GM19035 (cell line): Measurements from ENCODE around the gene ZNF521.

ENCODE experiments used
- ATAC-seq: cut with Tn5 transposase; IDR thresholded peaks from one replicate; pipeline ENCODE4 v1.9.1; 2021; ENCODE audit not compliant: unreplicated experiment

Gene ZNF521

GRCh38 chr18:25133879-25134278 lies 218.1 kb downstream of the ZNF521 start:
- ATAC-seq, result no peak

DNA sequence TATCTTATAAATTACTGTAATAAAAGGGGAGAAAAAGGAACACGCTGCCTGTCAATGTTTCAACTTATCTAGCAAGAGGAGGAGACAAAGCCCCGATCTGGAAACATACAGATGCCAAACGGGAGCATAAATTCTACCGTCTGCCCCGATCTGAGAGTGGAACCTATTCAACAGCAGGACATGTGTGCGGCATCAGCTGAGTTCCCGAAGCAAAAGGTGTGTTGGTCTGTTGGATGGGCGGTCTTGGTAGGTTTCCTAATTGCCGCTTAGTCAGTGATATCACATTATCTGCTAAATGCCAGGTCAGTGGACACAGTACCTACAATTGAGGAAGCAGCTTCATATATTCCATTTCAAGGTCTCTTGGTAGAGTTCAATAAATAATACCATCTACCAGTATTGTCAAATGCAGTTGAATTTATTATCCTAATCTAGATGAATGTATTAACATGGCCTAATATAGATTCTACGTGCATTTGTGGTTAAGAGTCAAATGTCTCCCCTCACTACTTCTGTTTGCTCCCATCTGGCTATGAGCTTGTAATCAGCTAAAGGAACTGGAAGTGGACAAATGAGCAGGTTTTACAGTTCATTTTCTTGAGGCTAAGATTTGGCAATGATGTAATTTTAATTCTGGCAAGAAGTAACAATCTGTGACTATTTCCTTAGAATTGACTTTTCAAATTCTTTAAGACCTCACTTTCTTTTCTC lies 219.0 kb downstream of the ZNF521 start:
- ATAC-seq, result no peak

GRCh38 chr18:25126751-25127150 lies 225.2 kb downstream of the ZNF521 start:
- ATAC-seq, result no peak

DNA sequence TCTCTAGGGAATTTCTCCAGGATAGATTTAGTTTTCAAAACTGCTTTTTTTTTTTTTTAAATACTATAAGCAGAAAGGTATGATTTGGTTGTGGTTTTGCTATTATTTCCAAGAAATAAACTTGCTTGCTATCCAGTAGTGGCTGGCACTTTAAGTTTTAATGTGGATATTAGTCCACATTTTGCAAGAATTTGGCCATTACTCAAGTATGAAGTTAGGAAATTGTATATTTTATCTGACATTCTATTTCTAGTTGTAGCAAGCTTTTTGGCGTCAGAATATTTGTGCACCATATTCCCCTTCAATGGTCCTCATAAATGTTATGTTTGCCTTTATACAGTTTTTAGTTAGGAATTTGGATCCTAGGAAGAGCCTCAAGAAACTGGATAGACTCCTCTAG lies 226.3 kb downstream of the ZNF521 start:
- ATAC-seq, result no peak

DNA sequence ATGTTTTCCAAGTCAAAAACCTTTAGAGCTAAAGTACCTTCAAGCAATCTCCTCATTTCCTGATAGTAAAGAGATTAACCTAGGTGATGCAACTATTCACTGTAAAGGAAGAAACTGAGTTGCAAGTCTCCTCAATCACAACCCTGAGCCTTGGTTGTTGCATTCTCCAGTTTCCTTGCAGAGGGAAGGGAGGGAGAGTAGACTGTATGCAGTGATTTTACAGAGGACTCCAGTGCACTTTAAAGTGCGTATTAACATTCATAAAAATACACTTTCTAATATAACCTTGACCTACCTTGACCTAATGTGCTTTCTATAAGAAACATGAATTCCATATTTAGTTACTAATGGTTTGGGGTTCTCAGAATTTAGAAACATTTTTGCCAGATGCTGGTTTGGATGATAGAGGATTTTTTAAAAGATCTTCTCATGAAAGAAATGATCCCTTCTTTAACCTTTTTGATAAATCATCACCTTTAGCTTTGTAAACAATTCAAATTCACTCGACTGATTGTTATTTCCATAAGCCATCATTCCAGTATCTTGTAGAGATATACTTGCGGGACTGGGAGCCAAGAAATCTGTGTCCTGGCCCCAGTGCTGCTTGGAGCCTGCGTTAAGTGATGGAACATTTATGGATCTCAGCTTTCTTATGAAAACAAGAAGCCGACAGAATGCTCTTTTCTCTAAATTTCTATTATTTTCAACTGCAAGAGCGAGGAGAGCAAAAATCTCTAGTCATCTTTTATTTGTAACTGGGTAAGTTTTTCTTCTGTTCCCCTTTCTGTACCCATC lies 228.3 kb downstream of the ZNF521 start:
- no peak for ATAC-seq

GRCh38 chr18:25121442-25121841 lies 230.5 kb downstream of the ZNF521 start:
- no peak for ATAC-seq

DNA sequence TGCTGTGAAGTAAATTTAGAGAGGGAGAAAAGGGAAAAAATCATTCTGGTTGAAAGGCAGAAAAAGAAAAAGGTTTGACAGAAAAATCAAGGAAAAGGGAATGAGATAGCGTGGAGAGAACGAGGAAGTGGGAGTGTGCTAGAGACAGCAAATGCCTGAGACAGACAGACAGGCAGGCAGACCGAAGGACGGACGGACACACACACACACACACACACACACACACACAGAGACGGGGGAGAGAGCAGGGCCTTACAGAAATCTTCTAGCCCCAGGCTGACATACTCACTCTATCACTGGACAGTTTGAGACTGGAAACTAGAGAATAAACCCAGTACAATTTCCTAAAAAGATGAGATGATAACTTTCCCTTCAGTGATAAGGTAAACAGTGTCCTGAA lies 238.4 kb downstream of the ZNF521 start:
- no peak for ATAC-seq

DNA sequence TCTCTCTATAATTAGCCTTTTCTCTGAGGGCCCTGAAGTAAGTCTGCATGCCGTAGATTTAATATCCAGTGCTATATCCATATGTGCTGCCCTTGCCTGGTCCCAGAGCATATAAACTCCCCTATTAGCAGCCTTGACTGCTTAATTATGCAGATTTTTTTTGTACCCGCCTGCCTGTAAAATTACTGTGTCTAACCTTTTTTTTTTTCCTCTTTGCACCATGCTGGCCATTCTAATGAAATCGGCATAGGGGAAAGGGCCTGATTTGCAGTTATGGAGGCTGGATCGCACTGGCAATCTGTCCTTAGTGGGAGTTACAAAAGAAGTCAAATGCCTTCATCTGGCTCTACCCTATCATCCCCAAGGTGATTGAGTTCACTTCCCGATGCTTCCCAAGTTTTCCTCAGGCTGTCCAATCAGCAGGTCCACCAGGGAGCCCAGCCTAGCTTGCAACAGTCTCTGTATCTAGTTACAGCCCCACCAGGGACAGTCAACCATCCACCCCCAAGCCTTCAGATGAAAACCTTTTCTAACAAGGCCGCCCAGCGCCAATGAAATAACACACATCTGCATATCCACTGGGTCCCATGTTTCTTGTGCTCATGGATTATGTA lies 239.0 kb downstream of the ZNF521 start:
- no peak for ATAC-seq

DNA sequence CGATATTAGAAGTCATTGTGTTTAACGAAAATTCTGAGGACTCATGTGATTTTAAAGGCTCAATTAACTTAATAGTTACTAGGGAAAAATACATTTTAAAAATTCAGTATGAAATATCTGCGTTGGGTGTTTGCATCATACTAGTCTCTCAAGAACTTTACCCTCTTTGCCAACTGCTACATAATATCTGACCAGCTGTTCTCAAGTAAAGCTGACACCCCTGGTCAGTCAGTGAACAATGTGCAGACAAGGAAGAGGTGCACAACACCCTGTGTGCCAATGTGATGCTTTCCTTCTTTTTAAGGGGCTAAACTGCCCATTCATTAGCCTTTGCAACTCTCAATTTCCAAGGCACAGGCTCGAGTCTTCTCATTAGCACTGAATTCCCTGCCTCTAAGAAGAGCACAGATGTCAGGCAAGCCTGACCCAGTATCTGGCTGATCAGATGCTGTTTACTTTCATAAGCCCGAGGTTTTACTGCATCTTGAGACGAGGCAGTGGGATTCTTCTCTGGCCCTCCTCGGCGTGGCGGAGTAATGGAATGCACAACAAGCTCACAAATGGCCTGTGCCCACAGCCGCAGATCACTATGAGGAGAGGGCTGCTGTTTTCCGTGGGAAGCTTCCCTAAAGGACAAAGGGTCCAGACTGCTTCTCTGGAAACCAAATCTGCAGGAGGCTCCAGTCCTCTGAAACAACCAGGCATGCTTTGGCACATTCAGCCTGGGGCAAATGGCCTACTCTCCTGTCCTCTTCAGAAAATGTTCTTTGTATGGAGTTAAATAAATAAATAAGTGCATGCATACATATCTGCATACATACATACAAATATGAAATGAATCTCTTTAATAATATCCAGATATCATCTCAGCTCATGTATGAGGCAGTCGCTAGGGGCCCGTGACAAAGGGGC lies 240.3 kb downstream of the ZNF521 start:
- ATAC-seq, result no peak

DNA sequence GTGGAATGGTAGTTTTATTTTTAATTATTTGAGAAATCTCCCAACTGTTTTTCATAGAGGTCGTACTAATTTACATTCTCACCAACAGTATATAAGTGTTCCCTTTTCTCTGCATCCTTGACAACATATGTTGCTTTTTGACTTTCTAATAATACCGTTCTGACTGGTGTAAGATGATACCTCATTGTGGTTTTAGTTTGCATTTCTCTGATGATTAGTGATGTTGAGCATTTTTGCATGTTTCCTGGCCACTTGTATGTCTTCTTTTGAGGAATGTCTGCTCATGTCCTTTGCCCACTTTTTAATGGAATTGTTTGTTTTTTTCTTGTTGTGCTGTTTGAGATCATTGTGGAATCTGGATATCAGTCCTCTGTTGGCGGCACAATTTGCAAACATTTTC lies 242.5 kb downstream of the ZNF521 start:
- no peak for ATAC-seq

DNA sequence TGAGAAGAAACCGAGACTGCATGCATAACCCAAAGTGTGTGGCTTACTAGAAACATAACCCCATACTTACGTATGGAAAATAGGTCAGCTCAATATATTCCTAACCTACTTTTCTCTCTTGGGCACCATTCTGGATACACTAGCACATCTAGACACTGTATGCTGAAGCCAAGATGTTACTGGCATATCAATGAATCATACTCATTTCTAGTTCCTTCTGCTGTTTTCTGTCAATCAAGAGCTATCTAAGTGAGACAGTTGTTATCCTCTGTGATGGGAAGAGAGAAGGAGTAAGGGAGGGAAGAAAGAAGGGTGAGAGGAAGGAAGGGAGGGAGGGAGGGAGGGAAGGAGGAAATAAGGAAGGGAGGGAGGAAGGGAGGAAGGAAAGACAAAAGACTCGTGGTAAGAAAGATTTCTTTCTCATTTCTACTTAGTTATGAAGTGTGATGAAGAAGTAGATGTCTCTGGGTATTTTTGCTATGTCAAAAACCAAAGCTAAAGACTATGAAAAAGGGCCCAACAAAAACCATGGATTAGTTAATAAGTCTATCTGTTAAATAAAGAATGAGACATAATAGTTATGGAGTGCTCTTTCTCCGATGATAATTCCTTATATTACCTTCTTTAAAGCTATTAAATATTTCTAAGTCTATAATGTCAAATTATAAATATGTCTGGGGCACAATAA lies 248.4 kb downstream of the ZNF521 start:
- no peak for ATAC-seq

GRCh38 chr18:25102662-25103061 lies 249.3 kb downstream of the ZNF521 start:
- ATAC-seq, result no peak

DNA sequence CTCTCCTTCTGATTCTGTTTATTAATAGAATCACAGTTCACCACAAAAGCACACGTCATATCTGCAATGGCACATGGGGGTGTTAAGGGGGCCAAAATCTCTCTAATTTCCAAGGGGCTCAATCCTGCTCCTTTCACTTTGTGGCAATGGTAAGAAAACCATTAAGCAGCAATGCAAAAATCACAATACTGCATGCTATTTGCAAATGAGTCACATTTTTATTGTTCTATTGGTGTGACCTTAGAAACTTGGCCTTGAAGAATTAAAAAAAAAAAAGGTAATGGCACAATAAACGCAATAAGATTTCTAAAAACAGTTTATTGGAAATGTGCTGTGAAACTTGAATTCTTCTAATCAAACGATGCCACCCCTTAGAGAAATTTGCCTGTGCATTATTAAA lies 251.5 kb downstream of the ZNF521 start:
- ATAC-seq, result no peak

GRCh38 chr18:25099895-25100294 lies 252.1 kb downstream of the ZNF521 start:
- no peak for ATAC-seq

DNA sequence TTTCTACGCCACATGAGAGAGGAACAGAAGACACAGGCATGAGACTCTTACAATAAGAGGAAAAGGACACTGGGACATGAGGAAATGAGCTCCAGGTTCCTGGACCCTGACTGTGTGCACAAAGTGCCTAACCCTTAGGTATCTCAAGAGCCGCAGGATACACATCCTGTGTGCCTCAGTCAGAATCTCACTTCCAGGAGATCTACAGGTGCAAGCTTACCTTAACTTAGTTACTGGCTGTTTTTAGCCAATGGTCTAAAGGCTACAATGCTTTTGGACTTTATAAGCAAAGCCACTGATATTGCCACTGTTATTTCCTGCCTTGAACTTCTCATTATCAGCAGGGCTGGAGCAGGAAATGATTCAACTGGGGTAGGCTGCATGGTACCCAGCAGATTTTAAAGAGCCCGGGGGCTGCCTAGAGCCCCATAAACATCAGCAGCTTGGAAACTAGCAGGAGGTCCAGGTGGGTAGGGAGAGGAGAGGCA lies 254.4 kb downstream of the ZNF521 start:
- ATAC-seq, result no peak

- no peak for ATAC-seq
Measured at GRCh38 chr18:25097057-25097456, 254.9 kb downstream of the ZNF521 start.

GRCh38 chr18:25093141-25093540 lies 258.8 kb downstream of the ZNF521 start:
- ATAC-seq, result no peak

GRCh38 chr18:25089470-25089869 lies 262.5 kb downstream of the ZNF521 start:
- no peak for ATAC-seq

- ATAC-seq, result no peak
Measured at GRCh38 chr18:25086876-25087275, 265.1 kb downstream of the ZNF521 start.

GRCh38 chr18:25081001-25081400 lies 271.0 kb downstream of the ZNF521 start:
- no peak for ATAC-seq
